H1 (cell line): ENCODE results near the gene XAB2.

Experiments used
- CTCF ChIP-seq, 3 experiments: IDR thresholded peaks; 1 replicate in 2 of 3; 2 replicates in 1 of 3; pipeline versions ENCODE4 v1.5.1 to v1.6.1; 2011; ENCODE audit warnings: low read length in 3 of 3, mild to moderate bottlenecking in 3 of 3, inconsistent platforms in 2 of 3, low read depth in 1 of 3, moderate library complexity in 1 of 3; ENCODE audit not compliant: insufficient read depth in 1 of 3; ENCODE audit errors: control extremely low read depth in 1 of 3
- POLR2AphosphoS5 ChIP-seq: IDR thresholded peaks from 2 replicates; pipeline ENCODE4 v1.6.1; 2011; ENCODE audit warnings: low read depth, low read length
- RFX5 ChIP-seq: IDR thresholded peaks from 2 replicates; pipeline ENCODE4 v1.6.1; 2011; ENCODE audit warnings: low read depth, low read length, improper control_type of control experiment, borderline replicate concordance
- SIRT6 ChIP-seq: IDR thresholded peaks from one replicate; pipeline ENCODE4 v1.7.1; 2012; ENCODE audit warnings: low read length, inconsistent platforms
- TEAD4 ChIP-seq: IDR thresholded peaks from 2 replicates; pipeline ENCODE4 v1.6.1; 2012; ENCODE audit warnings: low read depth, low read length, inconsistent platforms, mixed read lengths
- USF2 ChIP-seq: IDR thresholded peaks from 2 replicates; pipeline ENCODE4 v1.6.1; 2011; ENCODE audit warnings: low read length, improper control_type of control experiment

GRCh38 chr19:7627166-7627565, 2.2 kb downstream of the XAB2 start:
- TF ChIP-seq POLR2AphosphoS5 (no peak), RFX5 (no peak), CTCF (IDR thresholded peaks at IDR 0.05; ENCODE audit: control extremely low read depth in 1 of 3, insufficient read depth in 1 of 3, low read depth in 1 of 3, low read length in 3 of 3) (no peak), SIRT6 (no peak), TEAD4 (no peak), USF2 (no peak)
